RWPE1 (cell line): ENCODE measurements around the gene CA12.

Experiments
- CTCF ChIA-PET: fragments of 350-600 bp; sonication (Branson Sonifier 250); formaldehyde crosslinking; extraction: SDS; loops from one replicate; lab custom pipeline; 2021; lab: Yijun Ruan, JAX
- POLR2A ChIA-PET: fragments of 400-600 bp; formaldehyde crosslinking; extraction: SDS; loops from one replicate; lab custom pipeline; 2020; ENCODE audit warnings: antibody characterized with exemption; ENCODE audit not compliant: low non-redundant PET; lab: Yijun Ruan, JAX
- DNase-seq: peaks from one replicate; pipeline ENCODE4 v3.0.0; 2012; ENCODE audit warnings: low spot score
- H3K27ac ChIP-seq: fragments of 450-650 bp; 2 replicates; pipeline ENCODE4 v1.5.1; 2017
- TF ChIP-seq, protein P1 (sequence below): fragments of 450-650 bp; conservative IDR thresholded peaks from 2 replicates; pipeline ENCODE4 v1.5.1; 2017; ENCODE audit warnings: low read depth, mild to moderate bottlenecking

CA12 gene

DNA sequence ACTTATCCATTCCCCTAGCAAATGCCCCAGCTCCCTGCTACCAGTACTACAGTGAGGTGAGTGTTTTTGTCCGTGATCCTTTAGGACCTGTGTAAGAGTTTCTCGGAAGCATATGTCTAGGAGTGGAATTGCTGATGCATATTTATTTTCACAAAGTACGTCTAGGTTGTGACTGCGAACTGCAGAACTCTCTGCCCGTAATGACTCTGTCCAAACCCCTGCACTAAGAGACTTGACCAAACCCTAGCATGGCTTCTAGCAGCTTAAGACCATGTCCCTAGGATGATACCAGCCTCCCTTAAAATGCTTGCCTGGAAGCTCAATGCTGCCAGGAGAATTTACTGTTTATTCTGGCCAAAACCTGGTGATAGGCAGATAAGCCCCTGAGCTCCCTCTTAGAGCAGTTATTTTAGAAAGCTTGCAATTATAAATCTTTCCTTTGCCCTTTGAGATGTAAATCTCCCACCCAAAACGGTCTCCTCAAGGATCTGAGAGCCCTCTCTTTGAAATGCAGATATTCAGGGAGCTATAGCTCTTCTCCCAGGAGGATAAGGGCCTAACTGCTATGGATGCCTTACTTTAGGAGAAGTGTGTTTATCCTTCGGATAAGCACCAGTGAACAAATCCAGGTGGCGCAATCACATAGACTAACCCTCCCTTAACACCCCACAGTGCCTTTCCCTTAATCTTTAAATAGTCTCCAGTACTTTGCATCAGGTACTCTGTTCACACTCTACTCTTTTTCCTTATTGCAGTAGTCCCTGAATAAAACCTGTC, 14.7 kb upstream of the CA12 start:
- ChIA-PET CTCF (no interaction called here), POLR2A (no interaction called here)
- TF ChIP-seq, protein P1, sequence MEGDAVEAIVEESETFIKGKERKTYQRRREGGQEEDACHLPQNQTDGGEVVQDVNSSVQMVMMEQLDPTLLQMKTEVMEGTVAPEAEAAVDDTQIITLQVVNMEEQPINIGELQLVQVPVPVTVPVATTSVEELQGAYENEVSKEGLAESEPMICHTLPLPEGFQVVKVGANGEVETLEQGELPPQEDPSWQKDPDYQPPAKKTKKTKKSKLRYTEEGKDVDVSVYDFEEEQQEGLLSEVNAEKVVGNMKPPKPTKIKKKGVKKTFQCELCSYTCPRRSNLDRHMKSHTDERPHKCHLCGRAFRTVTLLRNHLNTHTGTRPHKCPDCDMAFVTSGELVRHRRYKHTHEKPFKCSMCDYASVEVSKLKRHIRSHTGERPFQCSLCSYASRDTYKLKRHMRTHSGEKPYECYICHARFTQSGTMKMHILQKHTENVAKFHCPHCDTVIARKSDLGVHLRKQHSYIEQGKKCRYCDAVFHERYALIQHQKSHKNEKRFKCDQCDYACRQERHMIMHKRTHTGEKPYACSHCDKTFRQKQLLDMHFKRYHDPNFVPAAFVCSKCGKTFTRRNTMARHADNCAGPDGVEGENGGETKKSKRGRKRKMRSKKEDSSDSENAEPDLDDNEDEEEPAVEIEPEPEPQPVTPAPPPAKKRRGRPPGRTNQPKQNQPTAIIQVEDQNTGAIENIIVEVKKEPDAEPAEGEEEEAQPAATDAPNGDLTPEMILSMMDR: no peak
- no peak for DNase-seq
- H3K27ac ChIP-seq: no peak overlapping the region

DNA sequence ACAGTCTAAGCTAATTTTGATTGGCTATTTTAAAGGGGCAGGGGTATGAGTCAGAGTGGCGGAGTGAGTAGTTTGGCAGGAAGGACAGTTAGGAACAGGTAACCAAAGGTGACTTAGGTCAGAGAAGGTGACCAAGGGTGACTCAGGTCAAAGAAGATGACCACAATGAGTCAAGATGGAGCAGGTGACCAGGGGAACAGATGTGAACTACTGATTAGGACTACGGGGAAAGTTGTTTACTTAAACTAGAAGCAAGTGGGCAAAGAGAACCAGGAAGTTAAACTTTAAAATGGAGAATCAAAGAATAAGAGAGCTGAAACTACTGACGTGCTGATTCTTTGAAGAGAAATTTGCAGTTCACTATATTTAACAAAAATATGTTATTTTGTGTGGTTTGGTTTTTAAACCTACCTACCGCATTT, 14.1 kb upstream of the CA12 start:
- ChIA-PET POLR2A (no interaction called here), CTCF (no interaction called here)
- DNase-seq: no peak
- TF ChIP-seq, protein P1: no peak
- no peak overlapping the region for H3K27ac ChIP-seq

DNA sequence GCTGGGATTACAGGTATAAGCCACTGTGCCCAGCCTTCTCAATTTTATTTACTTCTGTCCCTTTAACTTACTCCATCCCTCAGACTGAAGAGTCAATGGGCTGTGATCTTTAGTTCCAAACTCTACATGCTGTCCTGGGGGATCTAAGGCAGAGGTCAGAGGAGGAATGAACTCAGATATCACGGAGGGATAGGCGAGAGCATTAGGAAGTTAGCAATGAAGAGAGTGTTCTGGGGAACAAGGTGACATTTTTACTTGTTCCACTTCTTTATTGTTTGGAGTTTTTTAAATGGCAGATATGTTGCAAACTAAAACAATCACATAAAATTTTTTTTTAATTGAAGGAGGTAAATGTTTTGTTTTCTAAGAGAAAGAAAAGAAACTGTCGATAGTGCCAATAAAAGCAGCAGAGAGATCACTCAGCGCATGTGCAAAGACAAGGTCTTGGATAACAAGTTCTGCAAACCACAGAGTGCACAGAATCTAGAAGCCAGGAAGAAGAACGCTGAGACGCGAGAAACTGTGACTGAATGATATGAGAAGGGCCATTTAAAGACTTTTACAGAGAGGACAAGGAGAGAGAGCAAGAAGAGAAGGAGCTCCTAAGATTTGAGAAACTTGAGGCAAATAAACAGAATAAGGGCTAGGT, 10.8 kb upstream of the CA12 start:
- CTCF ChIA-PET: no interaction called here
- POLR2A ChIA-PET: no interaction called here
- TF ChIP-seq, protein P1: no peak

DNA sequence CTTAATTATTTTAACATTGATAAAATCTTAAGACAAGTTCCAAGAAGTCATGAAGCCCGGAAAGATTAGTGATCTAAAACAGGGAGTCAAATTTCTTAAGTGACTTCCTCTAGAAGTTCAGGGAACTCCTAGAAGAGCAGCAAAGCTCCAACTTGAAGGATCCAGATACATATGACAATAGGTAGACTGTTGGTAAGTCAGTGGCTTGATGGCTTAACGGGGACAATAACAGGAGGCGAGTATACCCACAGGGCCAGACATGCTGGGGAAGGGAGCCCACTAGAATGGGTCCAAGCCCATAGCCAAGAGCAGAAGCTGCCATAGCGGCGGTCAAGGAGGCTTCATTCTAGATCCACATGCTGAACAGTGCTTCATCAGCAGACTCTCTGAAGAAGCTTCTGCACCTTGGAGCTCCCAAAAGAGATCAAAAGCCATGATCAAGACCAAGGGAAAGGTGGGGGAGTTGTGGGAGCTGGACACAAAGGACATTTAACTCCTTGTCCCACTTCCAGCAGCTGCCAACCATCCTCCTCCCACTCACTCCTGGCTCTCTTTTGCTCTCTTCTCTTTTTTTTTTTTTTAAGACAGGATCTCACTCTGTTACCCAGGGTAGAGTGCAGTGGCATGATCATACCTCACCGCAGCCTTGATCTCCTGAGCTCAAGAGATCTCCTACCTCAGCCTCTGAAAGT, 10.2 kb upstream of the CA12 start:
- DNase-seq: no peak
- TF ChIP-seq, protein P1: no peak
- CTCF ChIA-PET: no interaction called here
- H3K27ac ChIP-seq: no peak overlapping the region
- POLR2A ChIA-PET: no interaction called here

More for the DNA sequence above, 10.8 kb upstream of the CA12 start:
- no peak overlapping the region for H3K27ac ChIP-seq
- DNase-seq: no peak

DNA sequence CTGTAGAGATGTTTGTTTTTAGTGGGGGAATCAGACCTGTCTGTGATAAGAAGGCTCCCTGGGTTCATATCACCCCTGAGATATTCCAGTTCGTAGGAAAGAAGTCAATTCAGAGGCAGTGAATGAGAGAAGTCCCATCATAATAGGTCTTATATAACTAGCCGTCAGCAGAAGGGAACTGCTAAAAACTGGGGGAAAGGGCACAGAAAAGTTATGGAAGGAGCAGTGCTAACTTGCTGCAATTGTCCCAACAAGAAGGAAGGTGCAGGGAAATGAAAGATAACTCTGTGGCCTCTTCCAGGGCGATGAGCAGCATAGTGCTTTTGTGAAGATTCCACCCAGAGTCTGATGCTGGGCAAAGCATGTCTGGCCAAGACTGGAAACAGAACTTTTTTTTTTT, 9.0 kb upstream of the CA12 start:
- ChIA-PET CTCF (interaction anchor here (0.6 kb wide), 1 partner anchor 30 kb away, joined by 3 read pairs; no protein-coding TSS in a partner anchor), POLR2A (no interaction called here)
- TF ChIP-seq, protein P1: no peak
- no peak for DNase-seq
- H3K27ac ChIP-seq: no peak overlapping the region

DNA sequence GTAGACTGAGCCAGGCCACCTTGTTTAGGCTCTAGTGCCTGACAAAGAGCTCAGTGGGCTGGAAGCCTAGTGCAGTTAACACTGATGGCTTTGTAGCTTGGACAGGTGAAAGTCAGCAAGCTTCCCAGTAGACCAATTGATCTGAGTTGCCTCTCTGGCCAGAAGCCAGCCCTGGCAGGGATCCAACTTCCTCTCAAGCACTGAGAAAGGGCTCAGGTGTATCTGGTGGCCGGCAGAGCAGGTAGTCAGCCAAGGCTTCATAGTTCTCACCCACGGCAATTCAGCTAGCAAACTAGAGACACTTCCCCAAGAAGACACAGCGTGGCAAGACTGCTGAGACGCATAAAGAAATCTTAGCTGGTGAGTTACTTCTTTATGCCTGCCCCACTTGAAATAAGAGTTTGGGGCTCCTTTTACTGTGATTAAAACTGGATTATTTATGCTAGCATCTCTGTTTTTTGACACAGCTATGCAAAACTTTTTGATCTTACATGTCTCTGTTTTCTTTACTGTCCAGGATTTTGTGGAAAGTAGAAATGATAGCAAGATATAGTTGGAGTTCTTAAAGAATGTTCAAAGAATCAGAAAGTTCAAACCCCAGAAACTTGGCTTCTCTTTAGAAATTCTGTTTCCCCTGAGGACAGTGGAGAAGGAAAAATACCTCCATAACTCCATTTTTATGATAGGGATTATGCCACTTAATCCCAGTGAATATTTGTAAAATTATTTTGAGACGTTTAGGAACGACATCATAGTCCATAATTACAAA, 8.4 kb upstream of the CA12 start:
- peak; percentile 50 for DNase-seq
- TF ChIP-seq, protein P1: no peak
- ChIA-PET CTCF (interaction anchor here (0.8 kb wide), 1 partner anchor 101 kb away, joined by 5 read pairs; no protein-coding TSS in a partner anchor), POLR2A (no interaction called here)
- no peak overlapping the region for H3K27ac ChIP-seq
